GM10266 (cell line): ENCODE results near the gene SLC6A6.

Experiments used
- DNase-seq: peaks from one replicate; pipeline ENCODE4 v3.0.0; 2012; ENCODE audit errors: extremely low spot score
- TF ChIP-seq, protein P1 (sequence below): IDR thresholded peaks from 2 replicates; pipeline ENCODE4 v1.5.1; 2012; ENCODE audit warnings: mild to moderate bottlenecking, low read depth; ENCODE audit not compliant: control insufficient read depth, insufficient read depth; ENCODE audit errors: missing control alignments

The SLC6A6 gene

DNA sequence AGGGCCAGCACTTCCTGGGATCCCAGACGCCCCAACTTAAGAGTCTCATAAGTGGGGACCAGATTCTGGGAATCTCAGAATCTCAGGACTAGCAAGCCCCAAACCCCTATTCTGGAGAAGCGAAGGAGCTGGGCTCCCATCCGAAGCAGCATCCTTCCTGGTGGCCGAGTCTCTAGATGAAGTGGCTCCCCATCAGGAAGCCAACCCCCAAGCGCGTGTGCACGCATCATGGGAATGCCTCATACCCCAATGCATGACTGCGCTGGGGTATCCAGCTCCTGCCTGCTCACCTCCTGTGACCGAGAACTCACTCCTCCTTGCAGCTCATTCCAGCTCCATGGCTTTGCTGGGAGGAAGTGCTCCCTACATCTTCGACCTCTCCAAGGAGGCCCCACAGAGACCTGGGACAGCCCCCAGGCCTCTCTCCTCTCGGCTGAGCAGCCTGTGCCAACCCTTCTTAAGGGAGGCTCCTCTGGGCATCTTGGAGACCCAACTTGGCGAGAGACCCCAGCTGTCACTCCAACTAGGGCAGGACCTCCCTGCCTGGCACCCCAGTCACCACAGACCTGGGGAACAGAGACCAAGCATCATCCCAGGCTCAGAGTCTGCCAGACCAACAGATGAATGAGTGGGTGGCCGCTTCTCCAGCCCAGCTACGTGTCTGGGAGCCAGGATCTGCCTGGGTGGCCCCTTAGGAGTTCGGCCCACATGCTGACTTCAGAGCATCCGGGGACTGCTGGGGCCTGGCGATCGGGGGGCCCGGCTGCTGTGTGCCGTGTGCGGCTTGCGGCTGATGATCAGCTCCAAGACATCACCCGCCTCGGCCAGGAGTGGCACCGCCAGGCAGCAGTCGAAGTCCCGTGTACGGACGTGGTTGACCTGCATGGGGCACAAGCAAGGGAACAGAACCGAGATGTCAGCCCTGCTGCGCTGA, 90.8 kb downstream of the SLC6A6 start:
- TF ChIP-seq, protein P1, sequence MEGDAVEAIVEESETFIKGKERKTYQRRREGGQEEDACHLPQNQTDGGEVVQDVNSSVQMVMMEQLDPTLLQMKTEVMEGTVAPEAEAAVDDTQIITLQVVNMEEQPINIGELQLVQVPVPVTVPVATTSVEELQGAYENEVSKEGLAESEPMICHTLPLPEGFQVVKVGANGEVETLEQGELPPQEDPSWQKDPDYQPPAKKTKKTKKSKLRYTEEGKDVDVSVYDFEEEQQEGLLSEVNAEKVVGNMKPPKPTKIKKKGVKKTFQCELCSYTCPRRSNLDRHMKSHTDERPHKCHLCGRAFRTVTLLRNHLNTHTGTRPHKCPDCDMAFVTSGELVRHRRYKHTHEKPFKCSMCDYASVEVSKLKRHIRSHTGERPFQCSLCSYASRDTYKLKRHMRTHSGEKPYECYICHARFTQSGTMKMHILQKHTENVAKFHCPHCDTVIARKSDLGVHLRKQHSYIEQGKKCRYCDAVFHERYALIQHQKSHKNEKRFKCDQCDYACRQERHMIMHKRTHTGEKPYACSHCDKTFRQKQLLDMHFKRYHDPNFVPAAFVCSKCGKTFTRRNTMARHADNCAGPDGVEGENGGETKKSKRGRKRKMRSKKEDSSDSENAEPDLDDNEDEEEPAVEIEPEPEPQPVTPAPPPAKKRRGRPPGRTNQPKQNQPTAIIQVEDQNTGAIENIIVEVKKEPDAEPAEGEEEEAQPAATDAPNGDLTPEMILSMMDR, result no peak
- no peak for DNase-seq

DNA sequence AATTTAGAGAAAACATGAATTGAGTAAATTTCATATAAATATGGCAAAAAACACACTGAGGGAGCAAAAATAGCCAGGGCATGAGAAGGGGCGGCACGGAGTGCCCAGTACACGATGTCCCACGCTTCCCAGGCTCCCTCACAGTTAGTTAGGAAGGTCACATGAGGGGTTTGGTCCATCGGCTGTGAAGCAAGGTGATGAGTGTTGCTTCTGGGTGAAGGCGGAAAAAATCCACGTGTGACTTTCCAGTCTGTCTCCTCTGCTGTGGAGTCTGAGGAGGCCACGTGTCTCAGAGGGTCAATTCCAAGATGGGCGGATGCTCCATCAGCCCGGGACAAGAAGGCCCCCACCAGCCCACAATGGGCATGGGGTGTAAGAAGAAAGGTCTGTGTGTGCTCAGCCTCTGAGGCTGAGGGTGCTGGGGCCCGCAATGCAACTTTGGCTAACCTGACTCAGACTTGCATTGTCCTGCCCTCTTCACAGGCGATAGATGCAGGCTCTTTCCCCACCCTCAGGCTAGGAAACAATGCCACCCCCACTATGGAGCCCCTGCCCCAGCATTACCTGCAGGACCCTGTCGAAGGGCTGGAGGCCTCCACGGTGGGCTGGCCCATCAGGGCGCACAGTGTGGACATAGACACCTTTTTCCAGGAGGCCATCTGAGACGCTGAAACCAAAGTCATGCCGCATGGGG, 92.0 kb downstream of the SLC6A6 start:
- TF ChIP-seq, protein P1, result no peak

DNA sequence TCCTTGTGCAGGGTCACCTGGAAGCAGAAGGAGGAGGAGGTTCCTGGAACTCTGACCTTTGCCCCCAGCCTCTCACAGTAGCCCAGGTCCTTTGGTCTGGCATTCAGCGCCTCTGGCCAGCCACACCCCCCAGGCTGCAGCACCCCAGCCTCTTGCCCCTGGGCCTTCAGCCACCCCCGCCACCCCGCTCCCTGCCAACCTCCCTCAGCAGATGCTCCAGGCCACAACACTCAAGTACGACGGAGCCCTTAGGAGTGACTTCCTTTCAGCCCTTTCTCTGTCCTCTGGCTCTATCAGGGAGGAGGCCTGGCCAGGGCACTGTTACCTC, 92.5 kb downstream of the SLC6A6 start:
- TF ChIP-seq, protein P1, result no peak
- no peak for DNase-seq

More for the DNA sequence above, 92.0 kb downstream of the SLC6A6 start:
- no peak for DNase-seq

DNA sequence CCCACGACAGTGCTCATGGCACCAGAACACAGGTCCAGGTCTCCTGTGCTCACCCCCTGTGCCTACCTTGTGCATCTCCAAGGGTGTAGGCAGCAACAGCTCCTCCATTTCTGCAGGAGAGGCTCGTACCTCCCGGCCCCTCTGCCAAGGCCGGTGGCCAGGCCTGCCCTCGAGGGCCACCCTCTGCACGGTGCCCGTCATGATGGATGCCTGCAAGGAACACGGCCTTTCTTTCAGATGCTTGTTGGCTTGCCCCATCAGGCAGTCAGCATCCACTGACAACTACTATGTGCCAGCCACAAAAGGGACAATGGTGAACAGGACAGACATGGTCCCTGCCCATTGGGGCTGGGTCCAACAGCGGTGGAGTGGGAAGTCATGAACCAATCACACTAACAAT, 93.9 kb downstream of the SLC6A6 start:
- TF ChIP-seq, protein P1, result no peak
- no peak for DNase-seq

DNA sequence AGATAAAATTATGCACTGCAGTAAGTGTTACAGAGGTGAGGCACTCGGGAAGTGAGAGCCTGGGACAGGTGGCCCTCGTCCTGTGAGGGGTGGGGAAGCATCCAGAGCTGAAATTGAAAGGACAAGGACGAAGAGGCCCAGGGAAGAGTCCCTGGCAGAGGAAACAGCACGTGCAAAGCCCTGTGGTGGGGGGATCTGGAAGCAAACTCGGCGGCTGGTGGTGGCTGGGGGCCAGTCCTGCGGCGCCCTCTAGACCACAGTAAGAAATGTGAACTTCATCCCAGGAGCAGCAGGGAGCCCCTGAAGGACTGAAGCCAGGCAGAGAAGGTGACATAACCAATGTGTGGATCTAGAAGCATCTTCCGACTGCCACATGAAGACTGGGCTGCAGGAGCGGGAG, 94.9 kb downstream of the SLC6A6 start:
- DNase-seq, result no peak
- TF ChIP-seq, protein P1, result no peak

DNA sequence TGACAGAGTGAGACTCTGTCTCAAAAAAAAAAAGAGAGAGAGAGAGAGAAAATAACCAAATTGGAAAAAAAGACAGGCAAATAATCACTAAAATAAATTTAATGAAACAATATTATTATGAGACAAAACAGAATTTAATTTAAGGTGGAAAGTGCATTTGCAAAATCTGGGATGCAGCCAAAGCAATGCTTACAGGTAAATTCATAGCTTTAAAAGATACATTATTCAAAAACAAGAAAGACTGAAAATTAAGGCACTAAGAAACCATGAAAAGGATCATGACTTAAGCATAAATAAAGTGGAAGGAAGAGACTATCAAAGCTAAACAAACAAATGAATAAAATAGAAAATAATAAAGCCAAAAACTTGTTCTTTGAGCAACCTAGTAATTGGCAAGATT, 100.1 kb downstream of the SLC6A6 start:
- no peak for DNase-seq
- TF ChIP-seq, protein P1, result no peak
